ENCODE results near the gene MYPOP.

MYPOP gene, protein sequence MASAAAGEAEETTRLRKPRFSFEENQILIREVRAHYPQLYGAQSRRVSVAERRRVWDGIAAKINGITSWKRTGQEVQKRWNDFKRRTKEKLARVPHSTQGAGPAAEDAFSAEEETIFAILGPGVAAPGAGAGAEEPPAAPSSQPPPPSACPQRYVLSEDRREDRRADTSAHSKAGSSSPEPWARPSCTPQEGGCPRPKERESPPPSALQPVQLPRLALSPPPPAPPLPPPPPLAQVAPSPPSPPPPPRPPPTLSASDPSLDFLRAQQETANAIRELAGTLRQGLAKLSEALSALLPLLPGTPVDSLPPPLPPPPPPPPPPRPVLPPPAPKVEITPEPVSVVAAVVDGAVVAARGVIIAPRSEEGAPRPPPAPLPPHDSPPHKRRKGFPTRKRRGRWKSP

GRCh38 chr19:45901912-45902650 lies at the start of gene MYPOP:
Gene MYPOP, minus strand, starts transcription at chr19:45902613. Its CDS starts 840 bp downstream, at chr19:45901773.
- no peak for DNase-seq

DNA sequence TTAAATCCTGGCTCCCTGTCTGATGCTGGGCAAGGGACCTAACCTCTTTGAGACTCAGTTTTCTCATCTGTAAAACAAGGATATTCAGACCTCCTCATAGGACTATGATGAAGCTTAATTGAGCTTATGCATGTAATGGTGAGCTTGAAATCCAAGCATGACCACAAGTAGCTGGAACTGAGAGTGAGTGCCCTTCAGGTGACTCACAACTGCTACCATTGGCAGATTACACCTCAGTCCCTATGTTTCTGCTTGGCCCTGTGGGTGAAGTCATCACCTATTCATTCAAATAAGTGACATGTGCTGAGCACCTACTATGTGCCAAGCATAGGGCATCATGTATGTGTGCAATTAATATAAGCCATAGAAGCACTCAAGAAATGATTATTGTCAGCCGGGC lies 45.5 kb upstream of the MYPOP start:
- no peak for DNase-seq

DNA sequence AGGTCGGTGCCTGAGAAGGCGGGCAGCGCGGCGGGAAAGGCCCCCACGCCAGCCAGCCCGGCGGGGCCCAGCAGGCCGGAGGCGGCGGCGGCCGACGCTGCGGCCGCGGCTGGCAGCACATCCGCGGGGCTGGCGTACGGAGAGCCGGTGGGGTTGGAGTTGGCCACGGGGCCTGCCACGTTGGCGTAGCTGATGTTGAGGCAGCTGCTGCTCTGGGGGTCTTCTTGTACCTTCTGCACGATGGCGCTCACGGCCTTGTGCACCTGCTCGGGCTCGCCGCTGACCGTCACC lies 38.0 kb upstream of the MYPOP start:
- no peak for DNase-seq

DNA sequence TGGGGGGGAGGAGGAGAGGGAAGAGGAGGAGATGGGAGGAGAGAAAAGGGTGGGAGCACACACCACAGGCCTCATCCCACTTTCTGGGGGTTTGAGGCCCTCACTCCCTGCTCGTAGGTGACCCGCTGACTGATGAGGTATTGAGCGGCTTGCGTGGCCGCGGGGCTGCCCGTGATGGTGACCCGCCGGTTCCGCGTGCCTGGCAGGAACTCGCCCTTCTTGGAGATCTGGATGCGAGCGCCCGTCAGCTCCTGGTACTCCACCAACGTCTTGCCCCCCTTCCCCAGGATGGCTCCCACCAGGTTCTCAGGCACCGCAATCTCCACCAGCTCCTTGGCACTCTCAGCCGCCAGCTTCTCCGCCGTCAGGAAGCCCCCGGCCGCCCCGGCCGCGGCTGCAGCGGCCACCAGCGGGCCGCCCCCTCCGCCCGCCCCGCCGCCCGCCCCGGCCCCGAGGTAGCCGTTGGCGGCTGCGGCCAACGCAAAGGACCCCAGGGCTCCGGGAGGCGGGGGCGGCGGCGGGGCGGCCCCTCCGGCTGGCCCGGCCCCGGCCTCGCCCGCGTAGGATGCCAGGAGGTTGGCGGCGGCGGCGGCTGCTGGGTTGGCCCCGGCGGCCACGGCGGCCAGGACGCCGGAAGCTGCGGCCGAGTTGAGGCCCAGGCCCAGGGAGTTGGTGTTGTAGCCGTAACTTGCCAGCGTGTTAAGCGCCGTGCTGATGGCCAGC lies 37.5 kb upstream of the MYPOP start:
- DNase-seq: no peak

GRCh38 chr19:45938733-45939319 lies 36.4 kb upstream of the MYPOP start:
- no peak for DNase-seq

GRCh38 chr19:45935267-45935666 lies 32.9 kb upstream of the MYPOP start:
- DNase-seq: no peak

GRCh38 chr19:45934551-45935230 lies 32.3 kb upstream of the MYPOP start:
- DNase-seq: no peak

GRCh38 chr19:45933759-45934158 lies 31.3 kb upstream of the MYPOP start:
- no peak for DNase-seq

GRCh38 chr19:45931055-45931454 lies 28.6 kb upstream of the MYPOP start:
- no peak for DNase-seq

DNA sequence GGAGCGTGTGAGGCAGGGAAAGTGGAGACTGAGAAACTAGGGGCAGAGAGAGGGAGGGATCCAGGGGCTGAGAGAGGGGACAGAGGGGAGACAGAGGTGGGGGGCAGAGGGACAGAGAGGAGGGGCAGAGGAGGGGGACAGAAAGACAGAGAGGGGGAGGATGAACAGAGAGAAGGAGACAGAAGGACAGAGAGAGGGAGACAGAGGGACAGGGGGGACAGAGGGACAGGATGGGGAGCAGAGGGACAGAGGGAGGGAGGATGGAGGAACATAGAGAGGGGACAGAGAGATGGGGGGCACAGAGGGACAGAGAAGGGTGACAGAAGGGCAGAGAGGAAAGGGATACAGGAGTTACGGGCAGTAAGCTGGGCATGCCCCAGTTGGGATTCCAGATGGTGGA lies 26.8 kb upstream of the MYPOP start:
- DNase-seq: no peak

DNA sequence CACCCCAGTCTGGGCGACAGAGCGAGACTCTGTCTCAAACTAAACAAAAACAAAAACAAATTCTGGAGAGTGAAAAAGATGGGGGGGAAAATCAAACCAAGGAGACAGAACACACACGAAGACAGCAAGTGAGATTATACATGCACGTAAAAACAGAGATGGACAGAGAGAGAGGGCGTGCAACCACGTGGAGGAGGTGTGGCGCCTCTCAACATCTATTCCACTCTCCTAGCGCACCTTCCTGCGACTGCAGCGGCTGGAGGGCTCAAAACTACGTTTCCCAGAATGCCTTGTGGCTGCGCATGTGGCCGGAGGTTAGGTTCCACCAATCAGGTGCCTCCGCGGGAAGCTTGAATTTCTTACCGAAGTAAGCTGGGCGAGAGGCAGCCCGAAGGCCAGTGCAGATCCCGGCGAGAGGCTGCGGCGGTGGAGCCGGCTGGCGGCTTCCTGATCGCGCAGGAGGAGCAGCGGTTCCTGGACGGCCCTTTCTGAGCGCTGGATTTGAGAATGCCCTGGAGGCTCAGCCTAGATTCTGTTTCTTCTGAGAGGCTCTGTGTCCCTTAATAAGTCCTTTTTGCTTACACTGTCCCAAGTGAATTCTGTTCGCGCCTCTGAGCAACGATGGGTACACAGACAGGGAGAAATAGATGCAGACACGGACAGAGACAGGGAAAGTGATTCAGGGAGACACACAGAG lies 25.3 kb upstream of the MYPOP start:
- DNase-seq: peak; percentile 90

GRCh38 chr19:45924891-45925447 lies 22.6 kb upstream of the MYPOP start:
- DNase-seq: no peak

- DNase-seq: no peak
These were observed 19.9 kb upstream of the MYPOP start for GRCh38 chr19:45922281-45922680.

DNA sequence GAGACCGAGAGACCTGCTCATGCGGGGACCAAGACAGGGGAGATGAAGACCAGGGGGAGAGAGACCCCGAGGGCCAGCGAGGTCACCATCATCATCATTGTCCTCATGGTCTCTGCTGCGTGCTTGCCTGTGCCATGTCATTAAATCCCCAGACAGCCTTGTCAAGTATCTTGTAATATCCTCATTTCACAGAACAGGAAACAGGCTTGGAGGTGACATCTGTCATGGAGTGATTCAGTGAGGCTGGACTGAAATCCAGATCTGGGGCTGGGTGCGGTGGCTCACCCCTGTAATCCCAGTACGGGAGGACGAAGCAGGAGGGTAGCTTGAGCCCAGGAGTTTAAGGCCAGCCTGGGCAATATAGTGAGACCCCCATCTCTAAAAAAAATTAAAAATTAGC lies 18.0 kb upstream of the MYPOP start:
- DNase-seq: no peak

GRCh38 chr19:45919678-45920077 lies 17.3 kb upstream of the MYPOP start:
- DNase-seq: no peak

GRCh38 chr19:45918721-45919120 lies 16.3 kb upstream of the MYPOP start:
- no peak for DNase-seq

DNA sequence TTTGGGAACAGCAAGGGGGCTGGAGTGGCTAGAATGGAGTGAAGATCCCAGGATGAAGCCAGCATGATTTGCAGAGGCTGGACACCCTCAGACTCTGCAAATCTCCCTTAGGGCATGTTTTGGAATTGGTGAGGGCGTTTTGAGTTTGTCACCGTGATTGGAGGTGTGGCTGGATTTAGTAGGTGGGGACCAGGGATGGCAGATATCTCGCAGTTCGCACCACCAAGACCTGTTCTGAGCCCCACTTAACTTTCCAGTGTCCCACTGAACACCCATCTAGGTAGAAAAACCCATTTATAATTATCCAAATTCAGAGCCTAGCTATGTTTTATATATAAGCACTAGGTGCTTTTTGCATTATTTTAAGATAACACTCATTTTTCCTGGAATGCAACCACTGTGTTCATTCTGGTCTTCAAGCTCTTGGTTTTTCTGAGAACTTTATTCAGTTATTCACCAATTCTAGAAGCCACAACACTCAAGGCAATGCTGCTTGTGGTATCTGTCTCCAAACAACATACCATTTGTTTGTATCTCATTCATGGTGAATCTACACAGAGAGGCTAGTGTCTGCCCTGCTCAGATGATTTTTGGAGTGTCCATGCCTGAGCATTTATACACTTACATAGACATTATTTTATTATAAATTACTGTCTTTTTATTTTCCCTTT lies 15.1 kb upstream of the MYPOP start:
- DNase-seq: no peak

GRCh38 chr19:45913874-45914830 lies 11.7 kb upstream of the MYPOP start, which contains the start of gene NANOS2:
Gene NANOS2, minus strand, starts transcription at chr19:45914778. Its CDS starts 85 bp downstream, at chr19:45914693.
- DNase-seq: peak; percentile 42

DNA sequence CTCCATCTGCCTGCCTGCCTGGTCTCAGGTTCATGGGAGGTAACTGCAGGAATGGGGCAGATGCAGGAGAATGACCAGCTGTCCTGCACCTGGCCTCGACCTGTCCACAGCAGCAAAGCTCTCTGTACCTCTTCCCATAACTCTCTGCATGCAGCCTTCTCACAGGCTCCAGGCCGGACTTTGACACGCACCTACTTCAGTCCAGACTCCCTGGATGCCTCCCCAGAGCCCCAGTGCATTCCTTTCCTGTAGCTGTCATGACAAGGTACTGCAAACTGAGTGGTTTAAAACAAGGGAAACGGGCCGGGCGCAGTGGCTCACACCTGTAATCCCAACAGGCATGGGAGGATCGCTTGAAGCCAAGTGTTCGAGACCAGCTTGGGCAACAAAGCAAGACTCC lies 8.9 kb upstream of the MYPOP start:
- no peak for DNase-seq

DNA sequence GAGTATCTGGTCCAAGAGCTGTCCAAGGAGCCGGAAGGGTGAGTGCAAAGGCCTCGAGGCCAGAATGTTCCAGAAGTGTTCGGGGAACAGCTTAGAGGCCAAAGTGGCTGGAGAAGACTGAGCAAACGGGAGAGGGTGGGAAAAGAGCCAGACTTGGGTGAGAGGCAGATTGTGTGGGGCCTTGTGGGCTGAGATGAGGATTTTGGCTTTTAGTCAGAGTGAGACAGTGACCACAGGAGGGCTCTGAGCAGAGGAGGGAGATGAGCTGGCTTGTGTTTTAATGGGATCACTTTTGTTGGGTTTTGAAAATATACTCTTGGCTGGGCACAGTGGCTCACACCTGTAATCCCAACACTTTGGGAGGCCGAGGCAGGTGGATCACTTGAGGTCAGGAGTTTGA lies 6.5 kb upstream of the MYPOP start:
- no peak for DNase-seq
